DND-41 (cell line): ENCODE results near the gene ST7.

Experiments used
- EZH2 ChIP-seq: IDR thresholded peaks from 3 replicates; pipeline ENCODE4 v1.6.1; 2012; ENCODE audit warnings: borderline replicate concordance, low read depth, mild to moderate bottlenecking, moderate library complexity, low read length, inconsistent platforms; ENCODE audit not compliant: severe bottlenecking
- TF ChIP-seq, protein P1 (sequence below): IDR thresholded peaks from 2 replicates; pipeline ENCODE4 v1.5.1; 2012; ENCODE audit warnings: borderline replicate concordance, low read length, moderate library complexity, mild to moderate bottlenecking; ENCODE audit not compliant: poor library complexity, severe bottlenecking; ENCODE audit errors: extremely low read depth

DNA sequence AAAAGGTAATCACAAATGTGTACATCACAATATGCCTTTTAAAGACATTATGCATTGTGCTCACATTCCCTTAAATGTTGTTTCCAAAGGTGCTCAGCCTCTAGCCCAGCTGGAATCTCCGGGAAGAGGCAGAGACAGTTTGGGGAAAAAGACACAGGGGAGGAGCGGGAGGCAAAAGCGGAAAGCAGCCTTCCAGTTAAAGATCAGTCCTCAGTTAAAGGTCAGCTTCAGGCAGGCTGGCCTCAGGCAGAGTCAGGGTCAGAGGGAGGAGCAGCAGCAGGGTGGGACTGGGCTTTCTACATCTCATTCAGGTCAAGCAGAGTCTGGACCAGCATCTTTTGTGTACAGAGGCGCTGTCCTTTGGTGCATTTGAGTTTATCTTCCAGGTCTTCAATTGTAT, 18.6 kb downstream of the ST7 start:
- TF ChIP-seq, protein P1, sequence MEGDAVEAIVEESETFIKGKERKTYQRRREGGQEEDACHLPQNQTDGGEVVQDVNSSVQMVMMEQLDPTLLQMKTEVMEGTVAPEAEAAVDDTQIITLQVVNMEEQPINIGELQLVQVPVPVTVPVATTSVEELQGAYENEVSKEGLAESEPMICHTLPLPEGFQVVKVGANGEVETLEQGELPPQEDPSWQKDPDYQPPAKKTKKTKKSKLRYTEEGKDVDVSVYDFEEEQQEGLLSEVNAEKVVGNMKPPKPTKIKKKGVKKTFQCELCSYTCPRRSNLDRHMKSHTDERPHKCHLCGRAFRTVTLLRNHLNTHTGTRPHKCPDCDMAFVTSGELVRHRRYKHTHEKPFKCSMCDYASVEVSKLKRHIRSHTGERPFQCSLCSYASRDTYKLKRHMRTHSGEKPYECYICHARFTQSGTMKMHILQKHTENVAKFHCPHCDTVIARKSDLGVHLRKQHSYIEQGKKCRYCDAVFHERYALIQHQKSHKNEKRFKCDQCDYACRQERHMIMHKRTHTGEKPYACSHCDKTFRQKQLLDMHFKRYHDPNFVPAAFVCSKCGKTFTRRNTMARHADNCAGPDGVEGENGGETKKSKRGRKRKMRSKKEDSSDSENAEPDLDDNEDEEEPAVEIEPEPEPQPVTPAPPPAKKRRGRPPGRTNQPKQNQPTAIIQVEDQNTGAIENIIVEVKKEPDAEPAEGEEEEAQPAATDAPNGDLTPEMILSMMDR: no peak
- no peak for TF ChIP-seq EZH2
